Ishikawa (cell line): ENCODE results near the gene ARHGAP9.

Experiments
- CEBPB ChIP-seq: IDR thresholded peaks from 2 replicates; pipeline ENCODE4 v1.6.1; 2012
- CREB1 ChIP-seq: IDR thresholded peaks from 2 replicates; pipeline ENCODE4 v1.6.1; 2012; ENCODE audit warnings: low read depth
- EGR1 ChIP-seq: IDR thresholded peaks from 2 replicates; pipeline ENCODE4 v1.6.1; 2012
- EP300 ChIP-seq: IDR thresholded peaks from 2 replicates; pipeline ENCODE4 v1.6.1; 2012; ENCODE audit warnings: borderline replicate concordance
- FOXM1 ChIP-seq: IDR thresholded peaks from 2 replicates; pipeline ENCODE4 v1.6.1; 2012; ENCODE audit warnings: low read depth, borderline replicate concordance
- MAX ChIP-seq: IDR thresholded peaks from 2 replicates; pipeline ENCODE4 v1.6.1; 2012
- NFIC ChIP-seq: IDR thresholded peaks from 2 replicates; pipeline ENCODE4 v1.6.1; 2012
- RAD21 ChIP-seq: IDR thresholded peaks from 2 replicates; pipeline ENCODE4 v1.6.1; 2012; ENCODE audit warnings: low read depth
- REST ChIP-seq: IDR thresholded peaks from 2 replicates; pipeline ENCODE4 v1.6.1; 2012; ENCODE audit warnings: low read depth, mild to moderate bottlenecking
- TAF1 ChIP-seq: IDR thresholded peaks from 2 replicates; pipeline ENCODE4 v1.6.1; 2012; ENCODE audit warnings: low read depth, mild to moderate bottlenecking
- TCF12 ChIP-seq: IDR thresholded peaks from 2 replicates; pipeline ENCODE4 v1.6.1; 2012; ENCODE audit warnings: low read depth
- TEAD4 ChIP-seq: IDR thresholded peaks from 2 replicates; pipeline ENCODE4 v1.6.1; 2012
- USF1 ChIP-seq: IDR thresholded peaks from 2 replicates; pipeline ENCODE4 v1.6.1; 2012
- YY1 ChIP-seq: IDR thresholded peaks from 2 replicates; pipeline ENCODE4 v1.6.1; 2012; ENCODE audit warnings: low read depth
- ZBTB7A ChIP-seq: IDR thresholded peaks from 2 replicates; pipeline ENCODE4 v1.6.1; 2012; ENCODE audit warnings: low read depth

The ARHGAP9 gene

GRCh38 chr12:57476162-57476992 is 3.3 kb downstream of the ARHGAP9 start:
- TF ChIP-seq RAD21, result no peak

- TF ChIP-seq FOXM1 (no peak), YY1 (no peak), RAD21 (no peak)
Observed at GRCh38 chr12:57475271-57476161, 4.2 kb downstream of the ARHGAP9 start.

GRCh38 chr12:57474862-57475261 is 4.8 kb downstream of the ARHGAP9 start:
- TF ChIP-seq RAD21, result no peak
- no peak for TF ChIP-seq FOXM1
- TF ChIP-seq EP300, result no peak
- TF ChIP-seq TAF1, result no peak
- no peak for TF ChIP-seq CEBPB
- no peak for TF ChIP-seq TCF12
- no peak for TF ChIP-seq CREB1
- TF ChIP-seq NFIC, result no peak
- TF ChIP-seq EGR1, result no peak
- TF ChIP-seq USF1, result no peak
- TF ChIP-seq TEAD4, result no peak
- no peak for TF ChIP-seq YY1
- no peak for TF ChIP-seq MAX
- TF ChIP-seq ZBTB7A, result no peak
- TF ChIP-seq REST, result no peak

- peak; percentile 48; the same call in 1 of the 2 replicates for TF ChIP-seq NFIC
- no peak for TF ChIP-seq FOXM1
Observed at GRCh38 chr12:57474430-57474829, 5.2 kb downstream of the ARHGAP9 start.

- no peak for TF ChIP-seq ZBTB7A
- TF ChIP-seq USF1, result no peak
- no peak for TF ChIP-seq TEAD4
- no peak for TF ChIP-seq YY1
- TF ChIP-seq CEBPB, result no peak
- TF ChIP-seq EGR1, result no peak
- TF ChIP-seq EP300, result no peak
- no peak for TF ChIP-seq CREB1
- no peak for TF ChIP-seq FOXM1
- TF ChIP-seq TCF12, result no peak
Observed at GRCh38 chr12:57473886-57474285, 5.8 kb downstream of the ARHGAP9 start.

GRCh38 chr12:57473392-57473791 is 6.3 kb downstream of the ARHGAP9 start:
- TF ChIP-seq TCF12, result no peak
- TF ChIP-seq TEAD4, result no peak
- TF ChIP-seq YY1, result no peak
- no peak for TF ChIP-seq EGR1
- TF ChIP-seq CEBPB, result no peak
- TF ChIP-seq RAD21, result no peak
- no peak for TF ChIP-seq FOXM1
- TF ChIP-seq TAF1, result no peak
- TF ChIP-seq CREB1, result no peak
- no peak for TF ChIP-seq NFIC
- no peak for TF ChIP-seq EP300
- TF ChIP-seq MAX, result no peak
- no peak for TF ChIP-seq REST
- TF ChIP-seq USF1, result no peak
- TF ChIP-seq ZBTB7A, result no peak
